ENCODE results near the gene QRFP.
A peak's percentile ranks its signal among the peaks of the same experiment; 100 is the strongest.
"Not testable (repeated sequence)": the region's sequence is repeated elsewhere in the genome, so short reads cannot be mapped to it uniquely, and the experiment has no call there.

The QRFP gene

DNA sequence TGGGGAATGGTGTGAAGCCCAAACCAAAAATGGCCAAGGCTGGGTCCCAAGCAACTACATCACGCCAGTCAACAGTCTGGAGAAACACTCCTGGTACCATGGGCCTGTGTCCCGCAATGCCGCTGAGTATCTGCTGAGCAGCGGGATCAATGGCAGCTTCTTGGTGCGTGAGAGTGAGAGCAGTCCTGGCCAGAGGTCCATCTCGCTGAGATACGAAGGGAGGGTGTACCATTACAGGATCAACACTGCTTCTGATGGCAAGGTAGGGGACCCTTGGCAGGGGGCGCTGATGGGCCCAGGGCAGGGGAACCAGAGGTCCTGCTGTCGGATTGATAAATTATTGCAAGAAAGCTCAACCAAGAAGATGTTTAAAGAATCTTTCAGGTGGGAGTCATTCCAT lies 41.8 kb downstream of the QRFP start:
- peaks cover 61% of the 10 kb centered on the region for H3K36me3 ChIP-seq (ENCODE audit: insufficient read depth, low read depth, low read length)
- no peak overlapping the region for H3K4me3 ChIP-seq (ENCODE audit: low read length)
- H3K27ac ChIP-seq (ENCODE audit: low read length), result no peak overlapping the region
- H3K4me1 ChIP-seq (ENCODE audit: insufficient read depth, low read length), result peaks cover 4% of the 10 kb centered on the region; the same call in 1 of the 2 replicates
- H3K27me3 ChIP-seq (ENCODE audit: insufficient read depth, low read length), result no peaks in the 10 kb centered on the region
- no peaks in the 10 kb centered on the region for H3K9me3 ChIP-seq (ENCODE audit: insufficient read depth, low read depth, low read length)
- H3K9ac ChIP-seq (ENCODE audit: low read depth, low read length), result no peak overlapping the region

DNA sequence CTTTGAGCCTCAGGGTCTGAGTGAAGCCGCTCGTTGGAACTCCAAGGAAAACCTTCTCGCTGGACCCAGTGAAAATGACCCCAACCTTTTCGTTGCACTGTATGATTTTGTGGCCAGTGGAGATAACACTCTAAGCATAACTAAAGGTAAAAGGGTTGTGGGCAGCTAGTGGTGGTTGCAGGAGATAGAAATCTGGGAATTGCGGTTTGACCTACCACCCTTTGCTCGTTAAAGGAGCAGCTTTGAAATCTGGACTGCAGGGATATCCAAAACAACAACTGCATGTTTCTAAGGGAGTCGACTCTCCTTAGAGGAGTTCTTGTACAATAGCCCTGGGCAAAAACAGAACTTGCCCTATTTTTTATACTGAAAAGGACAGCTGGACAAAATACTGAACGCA lies 42.5 kb downstream of the QRFP start:
- Histone ChIP-seq H3K27ac (ENCODE audit: low read length) (no peak overlapping the region), H3K9me3 (ENCODE audit: insufficient read depth, low read depth, low read length) (no peaks in the 10 kb centered on the region), H3K27me3 (ENCODE audit: insufficient read depth, low read length) (no peaks in the 10 kb centered on the region), H3K9ac (ENCODE audit: low read depth, low read length) (no peak overlapping the region), H3K36me3 (ENCODE audit: insufficient read depth, low read depth, low read length) (peaks cover 57% of the 10 kb centered on the region), H3K4me1 (ENCODE audit: insufficient read depth, low read length) (peaks cover 3% of the 10 kb centered on the region; the same call in 1 of the 2 replicates), H3K4me3 (ENCODE audit: low read length) (no peak overlapping the region)

DNA sequence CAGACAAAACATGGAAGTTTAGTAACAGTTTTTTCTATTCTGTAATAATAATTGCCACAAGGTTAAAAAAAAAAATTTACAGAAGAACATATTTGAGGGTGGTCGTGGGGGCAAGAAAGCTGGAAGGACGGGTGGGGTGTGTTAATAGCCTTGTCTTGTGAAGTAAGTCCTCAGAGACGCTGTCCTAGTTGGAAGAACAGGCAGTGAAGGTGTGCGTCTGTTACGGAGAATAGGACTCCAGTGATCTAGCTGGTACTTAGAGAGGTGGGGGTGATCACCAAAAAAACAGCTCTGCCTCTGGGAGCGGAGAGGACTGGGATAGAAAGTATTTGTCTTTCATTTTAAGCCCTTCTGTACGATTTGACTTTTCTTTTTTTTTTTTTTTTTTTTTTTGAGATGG lies 43.8 kb downstream of the QRFP start:
- peaks cover 44% of the 10 kb centered on the region for H3K36me3 ChIP-seq (ENCODE audit: insufficient read depth, low read depth, low read length)
- no peaks in the 10 kb centered on the region for H3K9me3 ChIP-seq (ENCODE audit: insufficient read depth, low read depth, low read length)
- H3K4me3 ChIP-seq (ENCODE audit: low read length), result no peak overlapping the region
- H3K4me1 ChIP-seq (ENCODE audit: insufficient read depth, low read length), result peaks cover 3% of the 10 kb centered on the region; the same call in 1 of the 2 replicates
- H3K9ac ChIP-seq (ENCODE audit: low read depth, low read length), result no peak overlapping the region
- H3K27me3 ChIP-seq (ENCODE audit: insufficient read depth, low read length), result no peaks in the 10 kb centered on the region
- no peak overlapping the region for H3K27ac ChIP-seq (ENCODE audit: low read length)

DNA sequence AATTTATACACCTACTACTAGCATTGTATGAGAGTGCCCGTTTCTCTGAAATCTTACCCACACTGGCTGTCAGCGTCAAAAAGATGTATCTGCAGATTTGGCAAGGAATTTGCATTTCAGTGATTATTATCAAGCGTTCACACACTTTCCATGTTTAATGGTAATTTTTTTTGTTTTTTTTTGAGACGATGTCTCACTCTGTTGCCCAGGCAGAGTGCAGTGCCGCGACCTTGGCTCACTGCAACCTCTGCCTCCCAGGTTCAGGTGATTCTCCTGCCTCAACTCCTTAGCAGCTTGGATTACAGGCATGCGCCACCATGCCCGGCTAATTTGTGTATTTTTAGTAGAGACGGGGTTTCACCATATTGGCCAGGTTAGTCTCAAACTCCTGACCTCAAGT lies 47.3 kb downstream of the QRFP start:
- H3K9ac ChIP-seq (ENCODE audit: low read depth, low read length), result no peak overlapping the region
- H3K27ac ChIP-seq (ENCODE audit: low read length), result no peak overlapping the region
- H3K4me1 ChIP-seq (ENCODE audit: insufficient read depth, low read length), result peaks cover 26% of the 10 kb centered on the region
- peaks cover 9% of the 10 kb centered on the region for H3K36me3 ChIP-seq (ENCODE audit: insufficient read depth, low read depth, low read length)
- no peaks in the 10 kb centered on the region for H3K9me3 ChIP-seq (ENCODE audit: insufficient read depth, low read depth, low read length)
- no peak overlapping the region for H3K4me3 ChIP-seq (ENCODE audit: low read length)
- H3K27me3 ChIP-seq (ENCODE audit: insufficient read depth, low read length), result no peaks in the 10 kb centered on the region

DNA sequence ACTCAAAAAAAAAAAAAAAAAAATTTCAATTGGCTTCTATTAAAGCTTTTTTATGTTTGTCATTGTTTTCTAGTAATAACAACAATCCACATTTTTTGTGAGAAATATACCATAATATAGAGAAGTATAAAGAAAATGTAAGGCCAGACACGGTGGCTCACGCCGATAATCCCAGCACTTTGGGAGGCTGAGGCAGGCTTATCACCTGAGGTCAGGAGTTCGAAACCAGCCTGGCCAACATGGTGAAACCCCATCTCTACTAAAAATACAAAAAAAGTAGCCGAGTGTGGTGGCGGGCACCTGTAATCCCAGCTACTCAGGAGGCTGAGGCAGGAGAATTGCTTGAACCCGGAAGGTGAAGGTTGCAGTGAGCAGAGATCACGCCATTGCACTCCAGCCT lies 48.1 kb downstream of the QRFP start:
- not testable (repeated sequence) for H3K27ac ChIP-seq (ENCODE audit: low read length); H3K9ac ChIP-seq (ENCODE audit: low read depth, low read length); H3K4me3 ChIP-seq (ENCODE audit: low read length); H3K27me3 ChIP-seq (ENCODE audit: insufficient read depth, low read length); H3K9me3 ChIP-seq (ENCODE audit: insufficient read depth, low read depth, low read length); H3K36me3 ChIP-seq (ENCODE audit: insufficient read depth, low read depth, low read length)
- peaks cover 26% of the 10 kb centered on the region for H3K4me1 ChIP-seq (ENCODE audit: insufficient read depth, low read length)

DNA sequence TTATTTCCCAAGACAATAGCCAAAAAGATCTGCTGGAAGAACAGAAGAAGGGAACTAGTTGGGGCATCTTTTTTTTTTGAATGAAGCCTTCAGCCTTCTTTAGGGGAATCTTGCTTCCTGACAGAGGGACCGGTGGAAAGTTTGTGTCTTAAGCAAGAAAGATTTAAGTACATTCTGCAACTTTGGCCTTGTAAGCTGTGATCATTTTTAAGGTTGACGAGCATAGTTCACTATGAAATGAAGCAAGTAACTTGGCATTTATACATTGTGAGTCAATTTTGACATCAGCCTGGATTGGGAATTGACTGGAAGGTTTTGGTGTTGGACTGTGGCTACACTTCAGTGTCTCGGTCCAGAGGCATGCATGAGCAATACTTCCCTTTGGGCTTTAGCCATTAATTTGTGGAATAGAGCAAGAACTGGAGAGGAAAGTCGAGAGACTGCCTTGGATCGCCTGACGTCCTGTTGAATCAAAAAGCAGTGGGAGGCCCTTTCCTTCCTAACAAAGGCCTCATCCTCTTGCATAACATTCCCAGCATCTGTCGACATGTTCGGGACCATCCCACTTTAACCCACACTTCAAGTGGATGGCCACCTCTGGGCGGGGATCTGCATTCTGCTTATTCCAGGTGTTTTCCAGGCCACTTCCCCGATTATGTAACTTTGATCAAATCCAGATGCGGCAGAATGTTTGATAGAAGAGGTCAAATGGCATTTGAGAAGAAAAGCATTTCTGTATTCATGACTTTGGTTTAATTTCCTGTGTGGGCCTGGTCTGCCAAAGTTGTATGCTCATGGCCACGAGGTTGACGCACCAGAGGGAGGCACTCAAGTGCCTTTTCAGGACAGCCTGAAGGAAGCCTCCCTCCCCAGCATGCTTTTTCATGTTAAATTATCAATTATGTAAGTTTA lies 49.0 kb downstream of the QRFP start:
- Histone ChIP-seq H3K4me1 (ENCODE audit: insufficient read depth, low read length) (peaks cover 28% of the 10 kb centered on the region), H3K4me3 (ENCODE audit: low read length) (no peak overlapping the region), H3K9me3 (ENCODE audit: insufficient read depth, low read depth, low read length) (no peaks in the 10 kb centered on the region), H3K9ac (ENCODE audit: low read depth, low read length) (peak overlapping the region; percentile 58; the same call in 1 of the 2 replicates), H3K27ac (ENCODE audit: low read length) (peak overlapping the region; percentile 64), H3K27me3 (ENCODE audit: insufficient read depth, low read length) (no peaks in the 10 kb centered on the region), H3K36me3 (ENCODE audit: insufficient read depth, low read depth, low read length) (no peaks in the 10 kb centered on the region)

DNA sequence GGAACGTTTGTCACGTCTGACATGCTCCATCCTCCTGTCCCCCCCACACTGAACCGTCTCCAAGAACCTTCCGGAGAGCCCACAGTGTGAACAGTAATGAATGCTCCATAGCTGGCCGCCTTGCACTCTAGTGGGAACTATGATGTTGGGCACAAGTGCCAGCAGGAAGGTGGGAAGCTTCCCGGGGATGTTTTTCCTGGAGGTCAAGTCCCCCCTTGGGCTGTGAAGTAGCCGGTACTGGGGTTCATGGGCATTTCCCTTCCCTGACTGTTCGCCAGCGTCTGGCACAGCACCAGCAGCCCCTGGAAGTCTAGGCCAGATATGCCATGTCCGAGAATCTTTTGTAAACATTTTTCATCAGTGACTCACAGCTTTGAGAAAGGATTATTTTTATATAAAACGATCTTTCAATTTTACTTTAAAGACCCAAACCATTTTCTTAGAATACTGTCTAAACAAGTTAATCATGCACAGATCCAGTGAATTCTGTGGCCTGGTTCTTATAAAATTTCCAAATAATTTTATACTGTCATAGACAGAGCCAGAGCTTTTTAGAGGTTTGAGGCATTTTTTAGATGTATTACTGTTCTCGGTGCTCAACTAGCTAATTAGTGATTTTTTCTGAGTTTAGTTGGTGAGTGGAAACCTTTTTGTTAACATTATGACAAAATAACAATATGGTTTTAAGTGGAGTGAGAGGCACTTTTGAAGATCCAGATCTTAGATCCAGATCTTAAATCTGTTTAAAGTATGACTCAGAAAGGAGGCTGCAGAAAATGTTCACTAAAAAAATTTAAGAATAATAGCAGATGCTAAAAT lies 49.9 kb downstream of the QRFP start:
- H3K4me3 ChIP-seq (ENCODE audit: low read length), result no peak overlapping the region
- peak overlapping the region; percentile 58; the same call in 1 of the 2 replicates for H3K9ac ChIP-seq (ENCODE audit: low read depth, low read length)
- H3K9me3 ChIP-seq (ENCODE audit: insufficient read depth, low read depth, low read length), result no peaks in the 10 kb centered on the region
- no peak overlapping the region for H3K27ac ChIP-seq (ENCODE audit: low read length)
- no peaks in the 10 kb centered on the region for H3K27me3 ChIP-seq (ENCODE audit: insufficient read depth, low read length)
- H3K36me3 ChIP-seq (ENCODE audit: insufficient read depth, low read depth, low read length), result no peaks in the 10 kb centered on the region
- peaks cover 33% of the 10 kb centered on the region for H3K4me1 ChIP-seq (ENCODE audit: insufficient read depth, low read length)

DNA sequence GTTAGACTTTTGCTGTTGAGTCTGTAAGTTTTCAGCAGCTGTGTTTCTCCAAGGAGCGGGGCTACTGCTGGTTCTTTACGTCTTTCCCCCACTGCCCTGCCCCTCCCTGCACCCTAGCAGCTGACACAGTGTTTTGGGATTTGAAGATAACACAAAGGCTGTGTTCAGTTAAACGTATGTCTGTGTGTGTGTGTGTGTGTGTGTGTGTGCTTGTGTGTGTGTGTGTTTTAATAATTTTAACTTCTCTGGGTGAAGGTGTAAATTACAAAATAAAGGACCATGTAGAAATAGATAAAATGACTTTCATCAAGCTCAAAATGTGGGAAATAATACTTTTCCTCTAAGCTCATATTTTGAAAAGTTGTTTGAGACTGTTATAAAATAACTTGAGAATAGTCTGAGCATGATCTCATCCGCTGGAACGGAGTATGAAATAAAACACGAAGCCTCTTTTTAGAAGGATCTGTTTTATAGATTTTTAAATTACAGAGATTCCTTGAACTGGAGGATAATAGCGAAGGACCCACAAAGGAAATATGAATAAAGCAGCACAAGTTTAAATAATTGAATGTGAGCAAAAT lies 50.6 kb downstream of the QRFP start:
- peaks cover 34% of the 10 kb centered on the region for H3K4me1 ChIP-seq (ENCODE audit: insufficient read depth, low read length)

DNA sequence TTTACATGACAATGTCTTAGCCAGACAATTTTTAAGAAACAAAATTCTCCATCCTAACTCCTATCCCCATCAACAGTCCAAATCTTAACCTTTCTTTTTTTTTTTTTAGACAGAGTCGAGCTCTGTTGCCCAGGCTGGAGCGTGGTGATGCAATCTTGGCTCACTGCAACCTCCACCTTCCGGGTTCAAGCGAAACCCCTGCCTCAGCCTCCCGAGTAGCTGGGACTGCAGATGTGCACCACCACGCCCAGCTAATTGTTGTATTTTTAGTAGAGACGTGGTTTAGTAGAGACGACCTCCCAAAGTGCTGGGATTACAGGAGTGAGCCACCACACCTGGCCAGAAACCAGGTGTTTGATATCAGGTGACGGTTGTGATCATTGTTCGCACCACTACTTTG lies 51.4 kb downstream of the QRFP start:
- H3K27me3 ChIP-seq (ENCODE audit: insufficient read depth, low read length), result no peaks in the 10 kb centered on the region
- H3K4me3 ChIP-seq (ENCODE audit: low read length), result no peak overlapping the region
- H3K36me3 ChIP-seq (ENCODE audit: insufficient read depth, low read depth, low read length), result no peaks in the 10 kb centered on the region
- no peak overlapping the region for H3K27ac ChIP-seq (ENCODE audit: low read length)
- H3K9ac ChIP-seq (ENCODE audit: low read depth, low read length), result 0 out of 2 replicates have a peak overlapping the region, but pooled peaks have one; percentile 11
- no peaks in the 10 kb centered on the region for H3K9me3 ChIP-seq (ENCODE audit: insufficient read depth, low read depth, low read length)
- H3K4me1 ChIP-seq (ENCODE audit: insufficient read depth, low read length), result peaks cover 35% of the 10 kb centered on the region

More for the DNA sequence above, 50.6 kb downstream of the QRFP start:
- no peaks in the 10 kb centered on the region for H3K36me3 ChIP-seq (ENCODE audit: insufficient read depth, low read depth, low read length)
- no peaks in the 10 kb centered on the region for H3K27me3 ChIP-seq (ENCODE audit: insufficient read depth, low read length)
- H3K4me3 ChIP-seq (ENCODE audit: low read length), result no peak overlapping the region
- no peak overlapping the region for H3K27ac ChIP-seq (ENCODE audit: low read length)
- H3K9me3 ChIP-seq (ENCODE audit: insufficient read depth, low read depth, low read length), result no peaks in the 10 kb centered on the region
- peak overlapping the region; percentile 11; the same call in 1 of the 2 replicates for H3K9ac ChIP-seq (ENCODE audit: low read depth, low read length)

DNA sequence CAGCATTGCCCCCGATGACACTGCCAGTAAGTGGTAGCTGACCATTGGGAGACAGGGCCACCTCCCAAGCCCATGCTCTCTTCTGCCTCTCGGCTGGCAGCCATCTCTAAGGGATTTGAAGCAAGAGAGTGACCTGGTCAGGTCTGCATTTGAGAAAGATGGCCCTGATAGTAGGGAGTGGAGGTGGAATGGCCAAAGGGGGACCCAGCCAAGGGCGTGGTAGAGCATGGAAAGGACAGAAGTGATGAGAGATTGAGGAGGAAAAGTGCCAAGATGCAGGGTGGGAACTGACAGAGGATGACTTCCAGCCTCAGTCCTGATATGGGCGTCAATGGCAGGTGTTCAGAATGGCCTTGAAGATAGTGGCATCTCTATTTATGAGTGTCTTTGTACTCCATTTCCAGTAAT lies 52.6 kb downstream of the QRFP start:
- no peaks in the 10 kb centered on the region for H3K9me3 ChIP-seq (ENCODE audit: insufficient read depth, low read depth, low read length)
- no peak overlapping the region for H3K27ac ChIP-seq (ENCODE audit: low read length)

DNA sequence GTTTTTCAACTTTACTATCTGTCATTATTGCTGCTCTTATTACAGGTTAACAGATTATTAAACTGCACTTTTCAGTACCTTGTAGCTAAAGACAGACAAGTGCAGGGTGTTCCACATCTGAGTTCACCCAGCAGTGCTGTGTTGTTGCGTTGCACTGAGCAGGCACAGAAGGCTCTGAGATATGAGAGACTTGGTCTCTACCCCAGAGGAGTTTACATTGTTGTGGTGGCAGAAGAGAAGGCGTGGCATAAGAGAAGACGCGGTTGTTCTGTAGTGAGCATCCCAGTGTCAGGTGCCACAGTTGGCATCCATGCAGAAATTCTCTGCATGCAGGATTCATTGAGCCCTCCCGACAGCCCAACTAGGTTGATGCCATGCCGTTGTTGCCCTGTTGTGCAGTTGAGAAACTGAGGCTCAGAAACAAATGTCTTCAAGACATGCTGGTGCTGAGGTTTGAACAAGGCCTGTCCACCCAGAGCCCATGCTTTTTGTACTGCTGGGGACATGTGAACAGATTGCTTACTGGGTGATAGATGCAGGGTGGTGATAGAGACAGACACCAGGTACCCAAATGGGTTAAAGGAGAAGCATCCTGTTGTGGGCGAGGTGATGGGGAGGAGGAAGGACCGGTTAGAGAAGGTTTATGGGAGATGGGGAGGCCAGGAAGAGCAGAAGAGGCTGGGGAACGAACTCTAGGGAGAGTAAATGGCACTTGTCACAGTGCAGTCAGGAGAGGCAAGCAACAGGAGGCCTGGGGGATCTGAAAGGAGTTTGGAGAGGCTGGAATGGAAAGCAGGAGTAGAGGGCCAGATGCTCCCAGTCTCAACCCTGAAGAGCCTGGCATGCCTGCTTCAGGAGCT lies 53.3 kb downstream of the QRFP start:
- H3K4me3 ChIP-seq (ENCODE audit: low read length), result no peak overlapping the region
- H3K4me1 ChIP-seq (ENCODE audit: insufficient read depth, low read length), result peaks cover 47% of the 10 kb centered on the region
- no peak overlapping the region for H3K27ac ChIP-seq (ENCODE audit: low read length)

More for the DNA sequence above, 52.6 kb downstream of the QRFP start:
- Histone ChIP-seq H3K36me3 (ENCODE audit: insufficient read depth, low read depth, low read length) (no peaks in the 10 kb centered on the region), H3K9ac (ENCODE audit: low read depth, low read length) (no peak overlapping the region), H3K27me3 (ENCODE audit: insufficient read depth, low read length) (no peaks in the 10 kb centered on the region), H3K4me3 (ENCODE audit: low read length) (no peak overlapping the region), H3K4me1 (ENCODE audit: insufficient read depth, low read length) (peaks cover 47% of the 10 kb centered on the region)

More for the DNA sequence above, 53.3 kb downstream of the QRFP start:
- H3K9me3 ChIP-seq (ENCODE audit: insufficient read depth, low read depth, low read length), result no peaks in the 10 kb centered on the region
- H3K9ac ChIP-seq (ENCODE audit: low read depth, low read length), result no peak overlapping the region
- no peaks in the 10 kb centered on the region for H3K27me3 ChIP-seq (ENCODE audit: insufficient read depth, low read length)
- no peaks in the 10 kb centered on the region for H3K36me3 ChIP-seq (ENCODE audit: insufficient read depth, low read depth, low read length)

All from iPS-20b (cell line).